Daoy (cell line): Measurements from ENCODE around the gene FN3K. TPM values are rescaled to one million over a fixed set of nuclear protein-coding genes. Genes with fewer than 3 reads are reported as not detected.
A peak's percentile ranks its signal among the peaks of the same experiment; 100 is the strongest.
"Not testable (repeated sequence)": the region's sequence is repeated elsewhere in the genome, so short reads cannot be mapped to it uniquely, and the experiment has no call there.

Source experiments
- DNase-seq: peaks from one replicate; pipeline ENCODE4 v3.0.0-alpha.2; 2015; ENCODE audit warnings: low read depth
- total RNA-seq: library from RNA; depleted of rRNA; stranded (reverse); fragments of >200 nt; shearing (Covaris generic); gene quantifications from 2 replicates; pipeline ENCODE4 v1.2.3, GENCODE V29; 2014

Gene FN3K
- total RNA-seq, 1 experiment from 2014 or later = not detected

- peak; percentile 65 for DNase-seq
Measured at GRCh38 chr17:82775001-82775823, 39.8 kb downstream of the FN3K start.

- DNase-seq = no peak
Measured at GRCh38 chr17:82776454-82776853, 41.0 kb downstream of the FN3K start.

GRCh38 chr17:82777778-82778375 lies 42.5 kb downstream of the FN3K start:
- DNase-seq = not testable (repeated sequence)

GRCh38 chr17:82779541-82779940 lies 44.1 kb downstream of the FN3K start:
- DNase-seq = no peak

- no peak for DNase-seq
Measured at GRCh38 chr17:82780195-82780594, 44.8 kb downstream of the FN3K start.

- no peak for DNase-seq
Measured at GRCh38 chr17:82780971-82781893, 45.8 kb downstream of the FN3K start.

- DNase-seq = peak; percentile 74
Measured at GRCh38 chr17:82781894-82782274, 46.5 kb downstream of the FN3K start.

- DNase-seq = no peak
Measured at GRCh38 chr17:82782657-82783207, 47.3 kb downstream of the FN3K start.

- no peak for DNase-seq
Measured at GRCh38 chr17:82783498-82783897, 48.1 kb downstream of the FN3K start.

- DNase-seq = not testable (repeated sequence)
Measured at GRCh38 chr17:82785581-82785980, 50.2 kb downstream of the FN3K start.

- DNase-seq = no peak
Measured at GRCh38 chr17:82786427-82786826, 51.0 kb downstream of the FN3K start.

GRCh38 chr17:82787081-82787848 lies 51.9 kb downstream of the FN3K start:
- DNase-seq = no peak

GRCh38 chr17:82788206-82789001 lies 53.0 kb downstream of the FN3K start:
- no peak for DNase-seq

GRCh38 chr17:82789051-82789592 lies 53.7 kb downstream of the FN3K start:
- DNase-seq = no peak

- no peak for DNase-seq
Measured at GRCh38 chr17:82789806-82790205, 54.4 kb downstream of the FN3K start.

- DNase-seq = no peak
Measured at GRCh38 chr17:82790391-82790790, 55.0 kb downstream of the FN3K start.

- DNase-seq = peak; percentile 83
Measured at GRCh38 chr17:82791532-82791931, 56.1 kb downstream of the FN3K start.

GRCh38 chr17:82793974-82794630 lies 58.7 kb downstream of the FN3K start:
- no peak for DNase-seq

- DNase-seq = no peak
Measured at GRCh38 chr17:82794781-82795482, 59.5 kb downstream of the FN3K start.
